Tibial nerve (tissue), 4 donors: ENCODE data around the gene ACAT2. TPM values are rescaled to one million over a fixed set of nuclear protein-coding genes. Genes with fewer than 3 reads are reported as not detected.

Source experiments
- DNase-seq, 2 donors: peaks; one replicate each; pipeline ENCODE4 v3.0.0-alpha.2; 2019; ENCODE audit warnings: low spot score in 2 of 2
- H3K27ac ChIP-seq, 4 donors: fragments of 200-600 bp; sonication (generic) in 3 of 4; one replicate each; pipeline ENCODE4 v1.5.1; 2017 to 2019; ENCODE audit warnings: mild to moderate bottlenecking in 1 of 4
- H3K27me3 ChIP-seq, 2 donors: fragments of 200-600 bp; sonication (generic) in 1 of 2; one replicate each; pipeline versions ENCODE4 v1.5.1 to v1.6.0; 2017 to 2019
- H3K36me3 ChIP-seq, 3 donors: fragments of 200-600 bp; sonication (generic); one replicate each; pipeline ENCODE4 v1.5.1; 2018 to 2019
- H3K4me1 ChIP-seq, 4 donors: fragments of 200-600 bp; sonication (generic) in 3 of 4; one replicate each; pipeline ENCODE4 v1.5.1; 2017 to 2019
- H3K4me3 ChIP-seq, 4 donors: fragments of 200-600 bp; sonication (generic) in 3 of 4; one replicate each; pipeline ENCODE4 v1.5.1; 2017 to 2019; ENCODE audit warnings: mild to moderate bottlenecking in 1 of 4, moderate library complexity in 1 of 4
- H3K9me3 ChIP-seq, 4 donors: fragments of 200-600 bp; sonication (generic) in 3 of 4; one replicate each; pipeline ENCODE4 v1.5.1; 2017 to 2019
- CTCF ChIP-seq, 5 experiments: fragments of 200-600 bp in 3 of 5; fragments of 450-650 bp in 2 of 5; sonication (generic) in 3 of 5; IDR thresholded peaks; one replicate each; pipeline ENCODE4 v1.5.1; 2016 to 2019; ENCODE audit warnings: antibody characterized with exemption in 5 of 5, mild to moderate bottlenecking in 3 of 5, moderate library complexity in 2 of 5
- EP300 ChIP-seq, 2 donors: sonication (generic); formaldehyde crosslinking; IDR thresholded peaks; one replicate each; pipeline ENCODE4 v1.6.1; 2017; ENCODE audit warnings: antibody characterized with exemption in 2 of 2, mild to moderate bottlenecking in 1 of 2
- POLR2A ChIP-seq, 2 donors: fragments of 450-650 bp; IDR thresholded peaks; one replicate each; pipeline ENCODE4 v1.6.1; 2017; ENCODE audit warnings: antibody characterized with exemption in 2 of 2, mild to moderate bottlenecking in 2 of 2, moderate library complexity in 2 of 2
- WGBS, 2 donors: methylation state at CpG; one replicate each; pipeline ENCODE4 v1.1.5; 2018; 5-methylcytosine and 5-hydroxymethylcytosine counted together
- total RNA-seq, 4 donors: library from RNA; depleted of rRNA; stranded (reverse); fragments of >200 nt; gene quantifications; one replicate each; pipeline ENCODE4 v1.1.0, GENCODE V29; 2016

The ACAT2 gene
- total RNA-seq, 4 donors from 2014 or later, result 8.1 to 20.6 (median 17.1) TPM

GRCh38 chr6:159817951-159818739, 56.3 kb downstream of the ACAT2 start:
- no peaks in the 10 kb centered on the region for H3K9me3 ChIP-seq
- no peak overlapping the region for H3K4me3 ChIP-seq
- 87 to 90% methylated on average over 21 to 23 of the region's 23 CpGs for WGBS, 2 donors
- H3K27me3 ChIP-seq, result no peaks in the 10 kb centered on the region
- no peaks in the 10 kb centered on the region for H3K4me1 ChIP-seq
- TF ChIP-seq EP300 (IDR thresholded peaks at IDR 0.05), result no peak
- TF ChIP-seq POLR2A (IDR thresholded peaks at IDR 0.05), result no peak
- no peak for DNase-seq
- H3K36me3 ChIP-seq, result peaks cover 0 to 21% (median 0%) of the 10 kb centered on the region in 3 donors
- no peak overlapping the region for H3K27ac ChIP-seq

- H3K4me3 ChIP-seq, result no peak overlapping the region
- WGBS, 2 donors, result 89 to 92% methylated on average over 16 of the region's 16 CpGs
- H3K36me3 ChIP-seq, result peaks cover 0 to 21% (median 0%) of the 10 kb centered on the region in 3 donors
- H3K27ac ChIP-seq, result no peak overlapping the region
- no peak for DNase-seq
- no peaks in the 10 kb centered on the region for H3K9me3 ChIP-seq
- H3K4me1 ChIP-seq, result no peaks in the 10 kb centered on the region
- no peaks in the 10 kb centered on the region for H3K27me3 ChIP-seq
- no peak for TF ChIP-seq CTCF (IDR thresholded peaks at IDR 0.05)
- no peak for TF ChIP-seq EP300 (IDR thresholded peaks at IDR 0.05)
- no peak for TF ChIP-seq POLR2A (IDR thresholded peaks at IDR 0.05)
These were observed 57.3 kb downstream of the ACAT2 start for GRCh38 chr6:159819098-159819497.

GRCh38 chr6:159819932-159820640, 58.2 kb downstream of the ACAT2 start:
- no peaks in the 10 kb centered on the region for H3K27me3 ChIP-seq
- no peak overlapping the region for H3K4me3 ChIP-seq
- no peaks in the 10 kb centered on the region for H3K4me1 ChIP-seq
- 55 to 59% methylated on average over 28 of the region's 28 CpGs for whole genome bisulfite sequencing, 2 donors
- no peaks in the 10 kb centered on the region for H3K9me3 ChIP-seq
- no peak for DNase-seq
- no peak for TF ChIP-seq POLR2A (IDR thresholded peaks at IDR 0.05)
- TF ChIP-seq EP300 (IDR thresholded peaks at IDR 0.05), result no peak
- TF ChIP-seq CTCF (IDR thresholded peaks at IDR 0.05), result no peak
- peaks cover 0 to 21% (median 0%) of the 10 kb centered on the region in 3 donors for H3K36me3 ChIP-seq
- no peak overlapping the region for H3K27ac ChIP-seq

- no peak overlapping the region for H3K27ac ChIP-seq
- no peaks in the 10 kb centered on the region for H3K4me1 ChIP-seq
- DNase-seq, result no peak
- H3K9me3 ChIP-seq, result no peaks in the 10 kb centered on the region
- TF ChIP-seq CTCF (IDR thresholded peaks at IDR 0.05) (no peak), EP300 (IDR thresholded peaks at IDR 0.05) (no peak), POLR2A (IDR thresholded peaks at IDR 0.05) (no peak)
- peaks cover 0 to 21% (median 0%) of the 10 kb centered on the region in 3 donors for H3K36me3 ChIP-seq
- no peak overlapping the region for H3K4me3 ChIP-seq
- 80 to 88% methylated on average over 11 of the region's 11 CpGs for WGBS, 2 donors
- H3K27me3 ChIP-seq, result no peaks in the 10 kb centered on the region
These were observed 59.3 kb downstream of the ACAT2 start for GRCh38 chr6:159821122-159821521.

GRCh38 chr6:159821726-159822125, 59.9 kb downstream of the ACAT2 start:
- no peak for DNase-seq
- Histone ChIP-seq H3K27ac (no peak overlapping the region), H3K4me1 (no peaks in the 10 kb centered on the region), H3K36me3 (peaks cover 0 to 21% (median 0%) of the 10 kb centered on the region in 3 donors), H3K9me3 (no peaks in the 10 kb centered on the region), H3K27me3 (no peaks in the 10 kb centered on the region), H3K4me3 (no peak overlapping the region)
- 90 to 92% methylated on average over 7 to 10 of the region's 10 CpGs for WGBS, 2 donors
- no peak for TF ChIP-seq CTCF (IDR thresholded peaks at IDR 0.05)
- TF ChIP-seq POLR2A (IDR thresholded peaks at IDR 0.05), result no peak
- no peak for TF ChIP-seq EP300 (IDR thresholded peaks at IDR 0.05)
